SK-N-SH treated with all-trans-retinoic acid at 6 μM for 48 hours (cell line): ENCODE data around the gene PPP1R18.

Experiments used
- ARNTL ChIP-seq: fragments of 450-650 bp; formaldehyde crosslinking; IDR thresholded peaks from 2 replicates; pipeline ENCODE4 v1.5.0; 2020; ENCODE audit warnings: low read depth, mild to moderate bottlenecking, moderate library complexity, borderline replicate concordance
- CSDC2 ChIP-seq: fragments of 250-450 bp; sonication (Bioruptor Pico); IDR thresholded peaks from 2 replicates; pipeline ENCODE4 v1.5.0; 2020; ENCODE audit warnings: mild to moderate bottlenecking, moderate library complexity
- ZC3H10 ChIP-seq: fragments of 250-450 bp; sonication (Bioruptor Pico); IDR thresholded peaks from 2 replicates; pipeline ENCODE4 v1.5.1; 2021; ENCODE audit warnings: mild to moderate bottlenecking, moderate library complexity
- ZFP3 ChIP-seq: fragments of 250-450 bp; sonication (Bioruptor Pico); IDR thresholded peaks from 2 replicates; pipeline ENCODE4 v1.5.0; 2020; ENCODE audit warnings: mild to moderate bottlenecking, moderate library complexity
- ZNF565 ChIP-seq: fragments of 450-650 bp; formaldehyde crosslinking; conservative IDR thresholded peaks from 2 replicates; pipeline ENCODE4 v1.5.0; 2020; ENCODE audit warnings: low read depth, mild to moderate bottlenecking, moderate library complexity

GRCh38 chr6:30646450-30647241, 39.8 kb downstream of the PPP1R18 start, which contains the start of gene C6orf136:
- no peak for TF ChIP-seq ZNF565 (CRISPR knock-in tag)
- no peak for TF ChIP-seq ZC3H10 (CRISPR knock-in tag)
- TF ChIP-seq ARNTL, result no peak
- TF ChIP-seq ZFP3 (CRISPR knock-in tag), result no peak
- TF ChIP-seq CSDC2, result no peak
